ENCODE measurements around the gene PUM1. TPM values are rescaled to one million over a fixed set of nuclear protein-coding genes. Genes with fewer than 3 reads are reported as not detected.

PUM1 gene
- total RNA-seq, 1 experiment from 2014 or later: 43.7 TPM

- DNase-seq (ENCODE audit: low read depth): no peak
Measured at GRCh38 chr1:30930631-30931173, 134.8 kb downstream of the PUM1 start.

DNA sequence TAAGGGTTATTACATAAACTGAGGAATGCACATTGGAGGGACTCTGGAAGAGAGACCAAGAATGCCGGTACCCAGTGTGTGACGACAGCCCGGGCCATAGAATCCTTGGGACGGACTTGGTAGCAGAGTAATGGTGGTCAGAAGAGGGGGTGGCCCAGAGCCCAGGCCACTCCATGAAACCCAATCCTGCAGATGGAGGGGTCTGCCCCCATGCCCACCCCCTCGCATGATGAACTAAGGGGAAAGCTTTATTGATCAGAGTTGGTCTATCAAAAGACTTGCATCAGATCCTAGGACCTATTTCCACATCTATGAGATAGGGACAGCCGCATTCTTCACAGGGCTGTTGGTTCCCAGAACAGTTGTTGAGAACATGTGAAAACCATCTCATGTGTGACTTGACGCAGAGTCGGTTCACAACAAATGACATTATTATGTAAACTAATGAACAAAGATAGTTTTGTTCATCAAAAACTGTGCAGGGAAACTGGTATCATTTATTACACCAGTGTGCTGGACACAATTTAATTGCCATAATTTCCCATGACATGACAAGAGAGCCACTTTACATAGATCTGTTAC is 135.5 kb downstream of the PUM1 start:
- DNase-seq (ENCODE audit: low read depth): no peak

DNA sequence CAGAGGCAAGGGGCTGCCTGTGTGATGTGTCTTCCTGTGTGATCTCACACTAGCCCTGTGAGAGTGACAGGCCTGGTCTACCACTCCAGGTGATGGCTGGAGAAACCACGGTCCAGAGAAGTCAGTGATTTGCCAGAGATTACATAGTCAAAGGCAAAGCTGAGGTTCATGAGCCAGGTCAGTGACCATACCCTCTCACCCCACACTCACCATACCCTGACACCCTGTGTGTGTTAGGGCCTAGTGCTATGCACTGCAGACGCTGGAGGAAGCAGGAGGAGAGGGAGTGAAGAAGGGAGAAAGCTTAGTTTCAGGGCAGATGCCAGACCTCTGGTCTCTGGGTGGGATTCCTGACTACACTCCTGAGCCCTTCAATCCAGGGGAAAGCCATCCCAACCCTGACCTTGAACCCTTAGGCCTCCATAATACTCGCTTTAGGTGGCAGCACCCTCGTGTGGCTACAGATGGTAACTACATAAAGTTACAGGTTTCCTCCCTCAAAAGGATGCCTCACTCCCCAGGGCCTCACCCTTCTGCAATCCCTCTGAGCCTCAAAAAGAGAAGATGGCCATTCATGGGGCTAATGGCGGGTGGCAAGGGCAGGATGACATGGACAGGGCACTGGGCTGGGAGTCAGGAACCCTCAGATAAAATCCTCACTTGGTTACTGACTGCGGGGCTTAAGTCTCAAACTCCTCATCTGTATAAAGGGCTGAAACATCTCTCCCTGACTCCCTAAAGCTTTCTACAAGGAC is 136.2 kb downstream of the PUM1 start:
- peak; percentile 37 for DNase-seq (ENCODE audit: low read depth)

- DNase-seq (ENCODE audit: low read depth): no peak
Measured at GRCh38 chr1:30928789-30929134, 136.8 kb downstream of the PUM1 start.

DNA sequence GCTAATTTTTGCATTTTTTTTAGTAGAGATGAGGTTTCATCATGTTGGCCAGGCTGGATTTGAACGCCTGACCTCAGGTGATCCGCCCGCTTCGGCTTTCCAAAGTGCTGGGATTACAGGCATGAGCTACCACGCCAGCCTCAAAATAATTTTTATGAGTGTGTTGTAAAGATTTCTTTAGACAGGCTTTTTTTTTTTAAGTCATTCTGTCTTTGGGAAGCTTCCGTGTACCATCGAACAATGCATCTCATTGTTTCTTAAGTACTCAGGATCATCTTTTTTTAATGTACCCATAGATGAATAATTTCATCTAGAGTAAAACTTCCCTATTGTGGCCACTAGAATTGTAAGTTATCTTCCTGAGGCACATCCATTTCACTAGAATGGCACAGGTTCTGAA is 137.3 kb downstream of the PUM1 start:
- peak; percentile 33 for DNase-seq (ENCODE audit: low read depth)

DNA sequence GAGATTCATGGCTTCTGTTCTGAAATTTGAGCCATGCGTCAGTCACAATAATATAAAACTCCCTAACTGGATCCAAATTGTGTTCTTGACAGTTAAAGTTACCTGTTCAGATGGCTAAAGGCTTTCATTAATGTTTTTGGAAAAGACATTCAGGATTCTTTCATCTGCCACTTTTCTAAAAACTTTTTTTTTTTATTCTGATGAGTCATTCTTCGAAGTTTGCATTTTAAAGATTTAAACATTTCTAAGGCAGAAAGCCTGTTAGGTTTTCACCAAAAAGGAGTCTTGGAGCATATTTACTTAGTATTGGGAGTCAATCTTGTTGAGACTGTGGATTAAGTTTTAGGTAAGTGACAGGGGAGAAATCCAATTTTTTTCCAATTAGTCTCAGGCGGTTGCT is 138.1 kb downstream of the PUM1 start:
- no peak for DNase-seq (ENCODE audit: low read depth)

GRCh38 chr1:30923597-30923996 is 141.9 kb downstream of the PUM1 start:
- peak; percentile 63 for DNase-seq (ENCODE audit: low read depth)

- DNase-seq (ENCODE audit: low read depth): no peak
Measured at GRCh38 chr1:30920827-30921226, 144.7 kb downstream of the PUM1 start.

DNA sequence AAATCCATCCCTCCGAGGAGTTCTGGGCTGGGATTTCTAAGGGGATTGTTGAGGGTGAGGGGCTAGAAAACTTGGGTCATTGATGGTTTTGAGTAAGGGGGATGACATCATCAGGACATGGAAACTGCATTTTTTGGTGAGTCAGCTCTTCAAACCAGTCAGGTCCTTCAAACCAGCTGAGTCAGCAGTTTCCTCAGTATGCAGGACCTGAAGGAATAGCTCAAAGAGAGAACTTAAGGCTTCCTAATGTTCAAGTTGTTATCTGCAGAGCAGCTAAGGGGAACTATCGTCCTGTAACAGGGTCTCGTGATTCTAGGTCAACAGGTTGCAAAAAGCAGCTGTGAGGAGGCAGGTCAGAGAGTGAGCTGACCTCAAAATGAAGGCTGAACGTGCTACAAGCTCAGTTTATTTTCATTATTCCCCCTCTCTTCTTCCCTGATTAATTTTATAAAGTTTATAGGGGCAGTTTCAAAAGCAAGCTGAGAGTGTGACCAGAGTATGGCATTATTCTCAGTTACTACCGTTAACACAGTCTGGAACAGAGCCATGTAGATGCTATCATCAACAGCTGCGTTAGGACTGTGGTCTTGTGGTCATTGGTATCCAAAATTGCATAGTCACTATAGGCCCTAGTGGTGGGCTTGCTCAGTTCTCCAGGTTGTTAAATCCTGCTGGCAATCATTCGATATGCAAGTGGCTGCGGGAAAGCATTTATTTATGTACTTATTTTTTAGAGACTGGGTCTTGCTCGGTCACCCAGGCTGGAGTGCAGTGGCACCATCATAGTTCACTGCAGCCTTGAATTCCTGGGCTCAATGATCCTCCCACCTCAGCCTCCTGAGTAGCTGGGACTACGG is 146.3 kb downstream of the PUM1 start:
- DNase-seq (ENCODE audit: low read depth): peak; percentile 58

DNA sequence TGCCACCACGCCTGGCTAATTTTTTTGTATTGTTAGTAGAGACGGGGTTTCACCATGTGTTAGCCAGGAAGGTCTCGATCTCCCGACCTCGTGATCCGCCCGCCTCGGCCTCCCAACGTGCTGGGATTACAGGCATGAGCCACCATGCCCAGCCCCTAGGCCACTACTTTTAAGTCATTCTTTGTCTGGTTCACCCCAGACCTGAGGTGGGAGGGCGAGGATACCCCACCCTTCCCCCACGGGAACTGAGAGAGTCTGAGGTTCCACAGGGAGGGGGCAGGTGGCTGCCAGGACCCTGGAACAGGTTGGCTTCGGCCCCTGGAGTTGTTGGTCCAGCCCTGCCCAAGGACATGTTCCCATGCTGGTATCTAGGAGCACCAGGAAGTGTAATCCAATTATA is 149.2 kb downstream of the PUM1 start:
- no peak for DNase-seq (ENCODE audit: low read depth)

DNA sequence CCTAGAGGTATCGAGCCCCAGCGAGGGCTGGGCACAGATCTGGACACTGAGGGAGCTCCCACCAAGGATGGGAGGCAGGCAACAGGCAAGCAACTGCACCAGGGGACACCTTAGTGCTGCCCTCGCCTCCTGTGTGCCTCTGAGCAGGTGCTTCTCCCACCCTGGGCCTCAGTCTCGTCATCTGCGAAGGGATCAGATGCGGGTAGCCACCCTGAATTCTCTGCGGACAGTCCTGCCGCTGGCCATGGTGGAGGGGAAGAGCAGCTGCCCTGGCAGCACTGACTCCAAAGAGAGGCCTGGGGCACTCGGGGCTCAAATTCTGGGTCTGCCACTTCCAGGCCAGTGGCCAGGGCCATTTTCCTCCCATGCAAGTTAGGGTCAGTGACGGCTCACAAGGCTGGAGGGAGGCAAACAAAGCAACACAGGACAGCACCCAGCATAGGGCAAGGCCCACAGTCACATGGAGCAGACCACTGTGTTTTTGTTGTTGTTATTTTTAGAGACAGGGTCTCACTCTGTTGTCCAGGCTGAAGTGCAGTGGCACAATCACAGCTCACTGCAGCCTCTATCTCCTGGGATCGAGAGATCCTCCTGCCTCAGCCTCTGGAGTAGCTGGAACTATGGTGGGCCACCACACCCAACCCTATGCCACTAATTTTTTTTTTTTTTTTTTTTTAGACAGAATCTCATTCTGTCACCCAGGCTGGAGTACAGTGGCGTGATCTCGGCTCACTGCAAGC is 149.9 kb downstream of the PUM1 start:
- DNase-seq (ENCODE audit: low read depth): no peak

GRCh38 chr1:30914931-30915330 is 150.6 kb downstream of the PUM1 start:
- DNase-seq (ENCODE audit: low read depth): no peak

- DNase-seq (ENCODE audit: low read depth): no peak
Measured at GRCh38 chr1:30914587-30914922, 151.0 kb downstream of the PUM1 start.

- DNase-seq (ENCODE audit: low read depth): no peak
Measured at GRCh38 chr1:30912913-30913652, 152.4 kb downstream of the PUM1 start.

DNA sequence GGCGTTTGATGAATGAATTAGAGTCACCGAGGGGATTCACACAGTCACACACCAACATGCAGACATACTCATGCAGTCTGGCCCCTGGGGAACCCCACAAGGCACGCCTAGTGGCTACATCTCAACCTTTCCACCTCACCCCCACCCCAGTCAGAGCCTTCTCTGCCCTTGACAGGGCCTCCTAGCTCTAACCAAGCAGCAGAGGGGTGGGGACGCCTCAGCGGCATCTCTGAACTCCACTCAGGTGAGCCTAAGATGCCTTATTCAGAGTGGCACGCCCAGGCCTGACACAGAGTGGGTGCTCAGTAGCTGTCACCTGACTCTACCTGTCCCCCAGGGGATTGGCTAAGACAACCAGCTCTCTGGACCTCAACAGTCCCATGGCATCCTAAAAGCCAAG is 153.3 kb downstream of the PUM1 start:
- DNase-seq (ENCODE audit: low read depth): no peak

- DNase-seq (ENCODE audit: low read depth): peak; percentile 75
Measured at GRCh38 chr1:30911059-30911954, 154.2 kb downstream of the PUM1 start.

- DNase-seq (ENCODE audit: low read depth): no peak
Measured at GRCh38 chr1:30909365-30910068, 156.0 kb downstream of the PUM1 start.

DNA sequence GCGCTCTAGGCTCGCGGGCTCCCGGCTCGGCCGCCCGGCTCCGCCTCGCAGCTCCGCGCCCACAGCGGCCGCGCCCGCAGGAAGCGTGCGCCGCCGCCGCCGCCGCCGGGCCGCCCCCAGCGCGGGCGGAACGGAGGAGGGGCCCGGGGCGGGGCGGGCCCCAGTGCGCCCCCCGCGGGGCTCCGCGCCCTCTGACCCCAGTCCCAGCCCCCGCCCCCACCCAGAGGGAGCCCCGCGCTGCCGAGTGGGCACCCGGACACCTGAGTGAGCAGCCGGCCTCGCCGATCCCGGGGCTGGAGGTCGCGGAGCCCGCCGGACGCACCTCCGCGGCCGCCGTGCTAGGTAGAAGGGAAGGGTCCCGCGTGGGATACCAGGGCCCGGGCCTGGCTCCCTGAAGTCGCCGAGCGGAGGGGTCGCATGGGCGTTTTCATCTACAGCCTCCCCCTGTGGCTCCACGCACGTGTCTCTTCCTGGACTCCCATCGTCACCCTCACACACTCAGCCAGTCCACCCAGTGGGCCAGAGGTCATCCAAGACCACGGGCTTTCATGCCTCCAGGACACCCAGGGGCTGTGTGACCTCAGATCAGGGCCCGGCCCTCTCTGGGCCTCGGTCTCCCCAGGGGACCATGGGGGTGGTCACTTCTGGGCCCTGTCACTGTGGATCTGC is 156.7 kb downstream of the PUM1 start, which contains the start of gene SDC3:
Gene SDC3, minus strand, starts transcription at position 63 of the 669 bp plus-strand sequence. CDS start 172 bp downstream, outside the sequence.
- DNase-seq (ENCODE audit: low read depth): no peak

All from HT1080 (cell line).